Measurements from ENCODE around the gene GEMIN7. TPM values are rescaled to one million over a fixed set of nuclear protein-coding genes. Genes with fewer than 3 reads are reported as not detected.

GEMIN7 gene
- total and polyA plus RNA-seq, 4 donors = 18.7 to 29.0 (median 22.7) TPM

DNA sequence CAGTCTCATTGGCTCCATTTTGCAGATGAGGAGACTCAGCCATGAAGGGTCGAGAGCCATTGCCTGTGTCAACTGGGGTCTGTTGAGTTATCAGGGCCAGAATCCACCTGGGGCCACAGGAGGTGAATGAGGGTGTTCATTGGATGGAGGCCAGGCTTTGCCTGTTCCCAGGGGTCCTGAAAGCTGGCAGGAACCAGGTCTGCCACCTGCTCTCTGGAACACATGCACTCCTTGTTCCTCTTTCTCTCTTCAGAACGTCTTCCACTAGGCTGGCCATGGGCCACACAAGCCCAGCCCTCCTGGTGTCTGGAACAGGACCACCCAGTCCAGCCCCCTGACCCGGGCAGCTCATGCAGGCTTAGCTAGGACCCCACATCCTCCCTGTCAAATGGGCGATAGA, 35.1 kb downstream of the GEMIN7 start:
- Histone ChIP-seq H3K4me3 (no peak overlapping the region), H3K36me3 (ENCODE audit: control insufficient read depth in 4 of 4, insufficient read depth in 4 of 4, low read length in 4 of 4) (peaks cover 0 to 4% (median 2%) of the 10 kb centered on the region in 4 donors), H3K4me1 (ENCODE audit: control insufficient read depth in 5 of 5, insufficient read depth in 5 of 5, low read length in 5 of 5) (peaks cover 0 to 31% (median 4%) of the 10 kb centered on the region in 5 donors), H3K9me3 (ENCODE audit: control insufficient read depth in 4 of 4, insufficient read depth in 3 of 4, low read length in 3 of 4) (no peaks in the 10 kb centered on the region), H3K9ac (ENCODE audit: insufficient read depth in 1 of 2, low read length in 2 of 2) (no peak overlapping the region), H3K27ac (ENCODE audit: low read depth in 1 of 2, low read length in 1 of 2) (no peak overlapping the region), H3K27me3 (ENCODE audit: control insufficient read depth in 3 of 3, insufficient read depth in 3 of 3, low read length in 2 of 3) (no peaks in the 10 kb centered on the region)
- no peak for DNase-seq
- ATAC-seq (ENCODE audit: insufficient read depth, low FRiP score) = no peak
- WGBS, 2 donors = 72% methylated on average over 4 of the region's 4 CpGs
- no peak for TF ChIP-seq CTCF (IDR thresholded peaks at IDR 0.05; ENCODE audit: control extremely low read depth, extremely low read depth)

DNA sequence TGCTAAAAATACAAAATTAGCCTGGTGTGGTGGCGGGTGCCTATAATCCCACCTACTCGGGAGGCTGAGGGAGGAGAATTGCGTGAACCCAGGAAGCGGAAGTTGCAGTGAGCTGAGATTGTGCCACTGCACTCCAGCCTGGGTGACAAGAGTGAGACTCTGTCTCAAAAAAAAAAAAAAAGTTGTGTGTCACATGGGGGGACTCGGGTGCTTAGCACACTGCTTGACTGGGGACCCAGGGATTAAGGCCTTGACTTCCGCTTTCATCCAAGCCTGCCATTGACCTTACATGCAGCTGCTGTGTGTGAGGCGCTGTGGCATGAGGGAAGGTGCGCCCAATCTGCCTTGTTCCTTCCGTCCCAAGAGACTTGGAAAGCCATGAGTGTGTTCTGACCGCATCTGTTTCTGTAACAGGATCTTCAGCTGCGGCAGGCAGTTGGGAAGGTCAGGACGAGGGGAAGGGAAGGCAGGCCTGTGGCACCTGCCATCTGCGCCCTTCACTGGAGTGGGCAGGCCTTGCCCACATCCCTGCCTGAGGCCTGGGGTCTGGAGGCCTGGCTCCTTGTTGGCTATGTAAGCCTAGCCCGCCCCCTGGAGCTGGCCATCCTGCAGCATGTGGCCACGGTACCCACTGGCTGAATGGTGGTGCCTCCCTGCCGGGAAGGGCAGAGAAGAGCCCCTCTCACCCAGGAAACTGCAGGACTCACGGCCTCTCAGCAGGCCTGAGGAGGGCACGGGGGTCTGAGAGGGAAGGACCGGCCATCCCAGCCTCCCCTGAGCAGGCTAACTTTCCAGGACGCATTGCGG, 37.0 kb downstream of the GEMIN7 start:
- Histone ChIP-seq H3K9me3 (ENCODE audit: control insufficient read depth in 4 of 4, insufficient read depth in 3 of 4, low read length in 3 of 4) (no peaks in the 10 kb centered on the region), H3K4me1 (ENCODE audit: control insufficient read depth in 5 of 5, insufficient read depth in 5 of 5, low read length in 5 of 5) (peaks cover 0 to 33% (median 4%) of the 10 kb centered on the region in 5 donors), H3K27ac (ENCODE audit: low read depth in 1 of 2, low read length in 1 of 2) (no peak overlapping the region), H3K36me3 (ENCODE audit: control insufficient read depth in 4 of 4, insufficient read depth in 4 of 4, low read length in 4 of 4) (peaks cover 0 to 2% (median 0%) of the 10 kb centered on the region in 4 donors), H3K4me3 (no peak overlapping the region), H3K27me3 (ENCODE audit: control insufficient read depth in 3 of 3, insufficient read depth in 3 of 3, low read length in 2 of 3) (no peaks in the 10 kb centered on the region), H3K9ac (ENCODE audit: insufficient read depth in 1 of 2, low read length in 2 of 2) (no peak overlapping the region)
- WGBS, 2 donors = 63 to 88% methylated on average over 21 of the region's 21 CpGs
- DNase-seq (no peak), ATAC-seq (ENCODE audit: insufficient read depth, low FRiP score) (no peak)
- no peak for TF ChIP-seq CTCF (IDR thresholded peaks at IDR 0.05; ENCODE audit: control extremely low read depth, extremely low read depth)

GRCh38 chr19:45117167-45117594, 38.1 kb downstream of the GEMIN7 start:
- H3K27me3 ChIP-seq (ENCODE audit: control insufficient read depth in 3 of 3, insufficient read depth in 3 of 3, low read length in 2 of 3) = no peaks in the 10 kb centered on the region
- H3K27ac ChIP-seq (ENCODE audit: low read depth in 1 of 2, low read length in 1 of 2) = no peak overlapping the region
- peaks cover 0 to 34% (median 4%) of the 10 kb centered on the region in 5 donors for H3K4me1 ChIP-seq (ENCODE audit: control insufficient read depth in 5 of 5, insufficient read depth in 5 of 5, low read length in 5 of 5)
- TF ChIP-seq CTCF (IDR thresholded peaks at IDR 0.05; ENCODE audit: control extremely low read depth, extremely low read depth) = no peak
- H3K9ac ChIP-seq (ENCODE audit: insufficient read depth in 1 of 2, low read length in 2 of 2) = no peak overlapping the region
- 25 to 49% methylated on average over 16 of the region's 16 CpGs for WGBS, 2 donors
- H3K4me3 ChIP-seq = no peak overlapping the region
- peaks cover 0 to 1% (median 0%) of the 10 kb centered on the region in 4 donors for H3K36me3 ChIP-seq (ENCODE audit: control insufficient read depth in 4 of 4, insufficient read depth in 4 of 4, low read length in 4 of 4)
- DNase-seq = no peak
- ATAC-seq (ENCODE audit: insufficient read depth, low FRiP score) = no peak
- H3K9me3 ChIP-seq (ENCODE audit: control insufficient read depth in 4 of 4, insufficient read depth in 3 of 4, low read length in 3 of 4) = no peaks in the 10 kb centered on the region

Measured in lung (tissue), 12 donors.